Measurements from ENCODE around the gene ANTXRL.

GRCh38 chr10:46293832-46294640 lies 7.2 kb downstream of the ANTXRL start:
- TF ChIP-seq POLR2A (IDR thresholded peaks at IDR 0.05) (no peak), CTCF (IDR thresholded peaks at IDR 0.05) (no peak)

Data from lower leg skin (tissue), 3 donors.